ENCODE results near the gene FRMPD4. TPM values are rescaled to one million over a fixed set of nuclear protein-coding genes. Genes with fewer than 3 reads are reported as not detected.
"Not testable (repeated sequence)": the region's sequence is repeated elsewhere in the genome, so short reads cannot be mapped to it uniquely, and the experiment has no call there.

Gene FRMPD4
- total RNA-seq, 1 donor, result 3.9 TPM

GRCh38 chrX:12526306-12526705 lies 388.0 kb downstream of the FRMPD4 start:
- no peak overlapping the region for H3K4me3 ChIP-seq (ENCODE audit: low read depth, low read length)
- DNase-seq (ENCODE audit: low read depth), result no peak
- TF ChIP-seq CTCF (IDR thresholded peaks at IDR 0.05; ENCODE audit: insufficient read depth, low read depth, low read length), result no peak

- not testable (repeated sequence) for H3K4me3 ChIP-seq (ENCODE audit: low read depth, low read length); DNase-seq (ENCODE audit: low read depth)
Observed at GRCh38 chrX:12538096-12538495, 399.8 kb downstream of the FRMPD4 start.

- not testable (repeated sequence) for H3K4me3 ChIP-seq (ENCODE audit: low read depth, low read length); DNase-seq (ENCODE audit: low read depth)
Observed at GRCh38 chrX:12542251-12542650, 404.0 kb downstream of the FRMPD4 start.

- no peak for TF ChIP-seq CTCF (IDR thresholded peaks at IDR 0.05; ENCODE audit: insufficient read depth, low read depth, low read length)
Observed at GRCh38 chrX:12548341-12548740, 410.1 kb downstream of the FRMPD4 start.

GRCh38 chrX:12548746-12549145 lies 410.5 kb downstream of the FRMPD4 start:
- H3K4me3 ChIP-seq (ENCODE audit: low read depth, low read length), result no peak overlapping the region
- no peak for TF ChIP-seq CTCF (IDR thresholded peaks at IDR 0.05; ENCODE audit: insufficient read depth, low read depth, low read length)

More at GRCh38 chrX:12548341-12548740, 410.1 kb downstream of the FRMPD4 start:
- H3K4me3 ChIP-seq (ENCODE audit: low read depth, low read length), result no peak overlapping the region
- DNase-seq (ENCODE audit: low read depth), result no peak

GRCh38 chrX:12554206-12554605 lies 415.9 kb downstream of the FRMPD4 start:
- no peak overlapping the region for H3K4me3 ChIP-seq (ENCODE audit: low read depth, low read length)
- DNase-seq (ENCODE audit: low read depth), result no peak
- no peak for TF ChIP-seq CTCF (IDR thresholded peaks at IDR 0.05; ENCODE audit: insufficient read depth, low read depth, low read length)

More at GRCh38 chrX:12548746-12549145, 410.5 kb downstream of the FRMPD4 start:
- peak; percentile 19 for DNase-seq (ENCODE audit: low read depth)

- no peak overlapping the region for H3K4me3 ChIP-seq (ENCODE audit: low read depth, low read length)
- peak; percentile 2 for DNase-seq (ENCODE audit: low read depth)
- TF ChIP-seq CTCF (IDR thresholded peaks at IDR 0.05; ENCODE audit: insufficient read depth, low read depth, low read length), result no peak
Observed at GRCh38 chrX:12563121-12563520, 424.8 kb downstream of the FRMPD4 start.

- DNase-seq (ENCODE audit: low read depth), result no peak
- H3K4me3 ChIP-seq (ENCODE audit: low read depth, low read length), result no peak overlapping the region
- TF ChIP-seq CTCF (IDR thresholded peaks at IDR 0.05; ENCODE audit: insufficient read depth, low read depth, low read length), result no peak
Observed at GRCh38 chrX:12564221-12564620, 425.9 kb downstream of the FRMPD4 start.

All from fibroblast of villous mesenchyme (primary cell).